Stomach (tissue), 4 donors: ENCODE measurements around the gene IDH2.

Source experiments
- CTCF ChIP-seq, 7 experiments: fragments of 450-650 bp in 4 of 7; fragments of 200-600 bp in 3 of 7; sonication (generic) in 3 of 7; IDR thresholded peaks; one replicate each; pipeline ENCODE4 v1.5.1; 2016 to 2019; ENCODE audit warnings: antibody characterized with exemption in 7 of 7, control low read depth in 2 of 7, mild to moderate bottlenecking in 1 of 7
- EP300 ChIP-seq: sonication (generic); formaldehyde crosslinking; IDR thresholded peaks from one replicate; pipeline ENCODE4 v1.6.1; 2017; ENCODE audit warnings: antibody characterized with exemption
- POLR2A ChIP-seq, 4 donors: fragments of 450-650 bp; IDR thresholded peaks; one replicate each; pipeline ENCODE4 v1.6.1; 2016; ENCODE audit warnings: antibody characterized with exemption in 4 of 4, control low read depth in 2 of 4, mild to moderate bottlenecking in 1 of 4, moderate library complexity in 1 of 4

DNA sequence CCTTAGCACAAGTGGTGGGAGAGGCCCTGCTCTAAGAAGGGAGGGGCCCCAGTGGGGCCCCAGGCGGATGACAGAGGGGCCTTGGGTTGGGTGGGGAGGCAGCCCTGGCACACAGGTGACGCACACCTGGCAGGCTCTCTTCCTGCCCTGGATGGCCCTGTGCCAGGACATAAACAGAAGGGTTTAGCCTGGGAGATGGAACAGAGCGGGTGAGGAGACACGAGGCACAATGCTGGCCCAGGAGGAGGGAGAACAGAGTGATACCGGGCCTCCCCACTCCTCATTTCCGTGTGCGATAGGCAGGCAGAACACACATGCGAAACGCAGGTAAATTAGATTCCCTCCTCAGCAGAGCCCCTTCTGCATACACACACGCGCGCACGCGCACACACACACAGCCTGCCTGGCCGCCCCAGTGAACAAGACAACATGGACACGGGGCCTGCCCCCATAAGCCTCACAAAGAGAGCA is 39.8 kb downstream of the IDH2 start:
- no peak for TF ChIP-seq CTCF (IDR thresholded peaks at IDR 0.05)
- TF ChIP-seq POLR2A (IDR thresholded peaks at IDR 0.05), result no peak
- no peak for TF ChIP-seq EP300
